ENCODE results near the gene PNPLA7. TPM values are rescaled to one million over a fixed set of nuclear protein-coding genes. Genes with fewer than 3 reads are reported as not detected.
"Not testable (repeated sequence)": the region's sequence is repeated elsewhere in the genome, so short reads cannot be mapped to it uniquely, and the experiment has no call there.

Gene PNPLA7
- total RNA-seq, 1 experiment from 2014 or later: not detected

- DNase-seq: no peak
- H3K36me3 ChIP-seq: no peaks in the 10 kb centered on the region
These were observed 65.5 kb downstream of the PNPLA7 start for GRCh38 chr9:137484551-137485315.

GRCh38 chr9:137482094-137482781 is 68.0 kb downstream of the PNPLA7 start:
- H3K4me3 ChIP-seq: no peak overlapping the region
- no peaks in the 10 kb centered on the region for H3K9me3 ChIP-seq
- peak; percentile 90 for DNase-seq
- no peaks in the 10 kb centered on the region for H3K36me3 ChIP-seq
- no peaks in the 10 kb centered on the region for H3K27me3 ChIP-seq

More at GRCh38 chr9:137484551-137485315, 65.5 kb downstream of the PNPLA7 start:
- Histone ChIP-seq H3K9me3 (no peaks in the 10 kb centered on the region), H3K4me3 (no peak overlapping the region), H3K27me3 (no peaks in the 10 kb centered on the region)

- no peak for DNase-seq
- Histone ChIP-seq H3K36me3 (no peaks in the 10 kb centered on the region), H3K27me3 (no peaks in the 10 kb centered on the region), H3K4me3 (no peak overlapping the region), H3K9me3 (no peaks in the 10 kb centered on the region)
These were observed 69.2 kb downstream of the PNPLA7 start for GRCh38 chr9:137480686-137481683.

- H3K36me3 ChIP-seq: no peaks in the 10 kb centered on the region
- no peak for DNase-seq
- no peak overlapping the region for H3K4me3 ChIP-seq
- peaks cover 4% of the 10 kb centered on the region; the same call in 1 of the 2 replicates for H3K9me3 ChIP-seq
- no peaks in the 10 kb centered on the region for H3K27me3 ChIP-seq
These were observed 70.1 kb downstream of the PNPLA7 start for GRCh38 chr9:137479892-137480685.

- no peak for DNase-seq
These were observed 71.0 kb downstream of the PNPLA7 start for GRCh38 chr9:137478962-137479861.

GRCh38 chr9:137478613-137478961 is 71.6 kb downstream of the PNPLA7 start:
- Histone ChIP-seq H3K27me3 (no peaks in the 10 kb centered on the region), H3K9me3 (peaks cover 4% of the 10 kb centered on the region; the same call in 1 of the 2 replicates), H3K36me3 (no peaks in the 10 kb centered on the region), H3K4me3 (no peak overlapping the region)
- no peak for DNase-seq

More at GRCh38 chr9:137478962-137479861, 71.0 kb downstream of the PNPLA7 start:
- Histone ChIP-seq H3K9me3 (peaks cover 4% of the 10 kb centered on the region; the same call in 1 of the 2 replicates), H3K36me3 (no peaks in the 10 kb centered on the region), H3K4me3 (no peak overlapping the region), H3K27me3 (no peaks in the 10 kb centered on the region)

GRCh38 chr9:137477778-137478612 is 72.2 kb downstream of the PNPLA7 start:
- H3K36me3 ChIP-seq: no peaks in the 10 kb centered on the region
- H3K4me3 ChIP-seq: no peak overlapping the region
- no peaks in the 10 kb centered on the region for H3K27me3 ChIP-seq
- peaks cover 4% of the 10 kb centered on the region; the same call in 1 of the 2 replicates for H3K9me3 ChIP-seq
- DNase-seq: no peak

GRCh38 chr9:137476856-137477255 is 73.3 kb downstream of the PNPLA7 start:
- no peak overlapping the region for H3K4me3 ChIP-seq
- DNase-seq: no peak
- H3K9me3 ChIP-seq: peaks cover 4% of the 10 kb centered on the region; the same call in 1 of the 2 replicates
- no peaks in the 10 kb centered on the region for H3K36me3 ChIP-seq
- no peaks in the 10 kb centered on the region for H3K27me3 ChIP-seq

- H3K4me3 ChIP-seq: no peak overlapping the region
- no peak for DNase-seq
These were observed 74.5 kb downstream of the PNPLA7 start for GRCh38 chr9:137475666-137476065.

GRCh38 chr9:137474271-137474670 is 75.9 kb downstream of the PNPLA7 start:
- no peak for DNase-seq
- no peaks in the 10 kb centered on the region for H3K27me3 ChIP-seq
- H3K9me3 ChIP-seq: peaks cover 4% of the 10 kb centered on the region; the same call in 1 of the 2 replicates
- H3K4me3 ChIP-seq: no peak overlapping the region
- H3K36me3 ChIP-seq: no peaks in the 10 kb centered on the region

More at GRCh38 chr9:137475666-137476065, 74.5 kb downstream of the PNPLA7 start:
- Histone ChIP-seq H3K9me3 (peaks cover 4% of the 10 kb centered on the region; the same call in 1 of the 2 replicates), H3K36me3 (no peaks in the 10 kb centered on the region), H3K27me3 (no peaks in the 10 kb centered on the region)

- H3K36me3 ChIP-seq: no peaks in the 10 kb centered on the region
- DNase-seq: no peak
- H3K9me3 ChIP-seq: peaks cover 2% of the 10 kb centered on the region; the same call in 1 of the 2 replicates
- H3K27me3 ChIP-seq: no peaks in the 10 kb centered on the region
- no peak overlapping the region for H3K4me3 ChIP-seq
These were observed 79.4 kb downstream of the PNPLA7 start for GRCh38 chr9:137470785-137471184.

GRCh38 chr9:137467896-137468295 is 82.3 kb downstream of the PNPLA7 start:
- no peak for DNase-seq

GRCh38 chr9:137467161-137467581 is 83.0 kb downstream of the PNPLA7 start:
- Histone ChIP-seq H3K4me3 (no peak overlapping the region), H3K36me3 (no peaks in the 10 kb centered on the region), H3K27me3 (no peaks in the 10 kb centered on the region), H3K9me3 (no peaks in the 10 kb centered on the region)
- DNase-seq: no peak

More at GRCh38 chr9:137467896-137468295, 82.3 kb downstream of the PNPLA7 start:
- no peaks in the 10 kb centered on the region for H3K9me3 ChIP-seq
- H3K27me3 ChIP-seq: no peaks in the 10 kb centered on the region
- H3K36me3 ChIP-seq: no peaks in the 10 kb centered on the region
- no peak overlapping the region for H3K4me3 ChIP-seq

- not testable (repeated sequence) for H3K4me3 ChIP-seq, H3K9me3 ChIP-seq, DNase-seq, H3K36me3 ChIP-seq, H3K27me3 ChIP-seq
These were observed 83.7 kb downstream of the PNPLA7 start for GRCh38 chr9:137466389-137467085.
